WTC11 (cell line): ENCODE results near the gene TMEM234. TPM values are rescaled to one million over a fixed set of nuclear protein-coding genes. Genes with fewer than 3 reads are reported as not detected.

Experiments
- ATAC-seq: fragments of 200-7000 bp; cut with Tn5 transposase; 2 replicates; pipeline ENCODE4 v1.10.0; 2021; ENCODE audit warnings: mild to moderate bottlenecking, moderate library complexity
- CTCF ChIA-PET: fragments of 300-600 bp; sonication (Branson Sonifier 250); formaldehyde crosslinking; loops from one replicate; lab custom pipeline; 2021; ENCODE audit warnings: antibody characterized with exemption; lab: Charles Lee
- POLR2A ChIA-PET: fragments of 350-600 bp; sonication (Branson Sonifier 250); formaldehyde crosslinking; loops from one replicate; lab custom pipeline; 2021; ENCODE audit warnings: antibody characterized with exemption; lab: Charles Lee
- DNase-seq: peaks from one replicate; pipeline ENCODE4 v3.0.0; 2021; ENCODE audit warnings: low spot score
- H3K27ac Mint-ChIP-seq: 2 replicates; pipeline ENCODE4 v1.8.0; 2021; ENCODE audit warnings: mixed read lengths
- H3K27me3 Mint-ChIP-seq: 2 replicates; pipeline ENCODE4 v1.8.0; 2021; ENCODE audit warnings: low read depth, mild to moderate bottlenecking, moderate library complexity, mixed read lengths
- H3K36me3 Mint-ChIP-seq: 2 replicates; pipeline ENCODE4 v1.8.0; 2021; ENCODE audit warnings: mixed read lengths
- H3K4me1 Mint-ChIP-seq: 2 replicates; pipeline ENCODE4 v1.8.0; 2022; ENCODE audit warnings: mixed read lengths
- H3K4me3 Mint-ChIP-seq: 2 replicates; pipeline ENCODE4 v1.8.0; 2021; ENCODE audit warnings: mild to moderate bottlenecking, moderate library complexity, mixed read lengths
- H3K9me3 Mint-ChIP-seq: 2 replicates; pipeline ENCODE4 v1.8.0; 2021; ENCODE audit warnings: mixed read lengths
- CTCF ChIP-seq: fragments of 200-600 bp; IDR thresholded peaks from 2 replicates; pipeline ENCODE4 v1.8.0; 2022; ENCODE audit warnings: antibody characterized with exemption
- E2F1 ChIP-seq: sonication (generic); formaldehyde crosslinking; IDR thresholded peaks from 2 replicates; pipeline ENCODE4 v1.8.0; 2022; ENCODE audit warnings: mild to moderate bottlenecking, missing genetic modification reagents
- GTF2I ChIP-seq: fragments of 250-450 bp; sonication (Bioruptor Pico); conservative IDR thresholded peaks from 2 replicates; pipeline ENCODE4 v1.4.0; 2021; ENCODE audit warnings: mild to moderate bottlenecking
- IRF2 ChIP-seq: sonication (generic); formaldehyde crosslinking; IDR thresholded peaks from 2 replicates; pipeline ENCODE4 v1.8.0; 2022; ENCODE audit warnings: low read depth, missing genetic modification reagents, borderline replicate concordance
- MAX ChIP-seq: sonication (generic); formaldehyde crosslinking; IDR thresholded peaks from 2 replicates; pipeline ENCODE4 v1.8.0; 2022; ENCODE audit warnings: mild to moderate bottlenecking, missing genetic modification reagents
- RELA ChIP-seq: sonication (generic); formaldehyde crosslinking; IDR thresholded peaks from 2 replicates; pipeline ENCODE4 v1.8.1; 2022; ENCODE audit warnings: missing genetic modification reagents, mild to moderate bottlenecking, borderline replicate concordance
- SMAD3 ChIP-seq: sonication (generic); formaldehyde crosslinking; IDR thresholded peaks from 2 replicates; pipeline ENCODE4 v1.8.0; 2022; ENCODE audit warnings: missing genetic modification reagents, mild to moderate bottlenecking, borderline replicate concordance
- ZNF121 ChIP-seq: sonication (generic); formaldehyde crosslinking; IDR thresholded peaks from 2 replicates; pipeline ENCODE4 v1.8.0; 2023; ENCODE audit warnings: missing genetic modification reagents
- ZNF416 ChIP-seq: fragments of 250-450 bp; sonication (Bioruptor Pico); IDR thresholded peaks from 2 replicates; pipeline ENCODE4 v1.9.0; 2021; ENCODE audit warnings: mild to moderate bottlenecking, inconsistent platforms
- total RNA-seq: library from RNA; stranded (reverse); gene quantifications from 3 replicates; pipeline ENCODE4 v1.2.3, GENCODE V29; 2021
- TF ChIP-seq, protein P1 (sequence below): sonication (generic); formaldehyde crosslinking; IDR thresholded peaks from 2 replicates; pipeline ENCODE4 v1.8.0; 2023; ENCODE audit warnings: mild to moderate bottlenecking, missing genetic modification reagents
- TF ChIP-seq, protein P2 (sequence below): sonication (generic); formaldehyde crosslinking; IDR thresholded peaks from 2 replicates; pipeline ENCODE4 v1.8.0; 2023; ENCODE audit warnings: missing genetic modification reagents, mild to moderate bottlenecking, borderline replicate concordance

Gene TMEM234
- total RNA-seq, 1 experiment from 2014 or later: 11.9 TPM

DNA sequence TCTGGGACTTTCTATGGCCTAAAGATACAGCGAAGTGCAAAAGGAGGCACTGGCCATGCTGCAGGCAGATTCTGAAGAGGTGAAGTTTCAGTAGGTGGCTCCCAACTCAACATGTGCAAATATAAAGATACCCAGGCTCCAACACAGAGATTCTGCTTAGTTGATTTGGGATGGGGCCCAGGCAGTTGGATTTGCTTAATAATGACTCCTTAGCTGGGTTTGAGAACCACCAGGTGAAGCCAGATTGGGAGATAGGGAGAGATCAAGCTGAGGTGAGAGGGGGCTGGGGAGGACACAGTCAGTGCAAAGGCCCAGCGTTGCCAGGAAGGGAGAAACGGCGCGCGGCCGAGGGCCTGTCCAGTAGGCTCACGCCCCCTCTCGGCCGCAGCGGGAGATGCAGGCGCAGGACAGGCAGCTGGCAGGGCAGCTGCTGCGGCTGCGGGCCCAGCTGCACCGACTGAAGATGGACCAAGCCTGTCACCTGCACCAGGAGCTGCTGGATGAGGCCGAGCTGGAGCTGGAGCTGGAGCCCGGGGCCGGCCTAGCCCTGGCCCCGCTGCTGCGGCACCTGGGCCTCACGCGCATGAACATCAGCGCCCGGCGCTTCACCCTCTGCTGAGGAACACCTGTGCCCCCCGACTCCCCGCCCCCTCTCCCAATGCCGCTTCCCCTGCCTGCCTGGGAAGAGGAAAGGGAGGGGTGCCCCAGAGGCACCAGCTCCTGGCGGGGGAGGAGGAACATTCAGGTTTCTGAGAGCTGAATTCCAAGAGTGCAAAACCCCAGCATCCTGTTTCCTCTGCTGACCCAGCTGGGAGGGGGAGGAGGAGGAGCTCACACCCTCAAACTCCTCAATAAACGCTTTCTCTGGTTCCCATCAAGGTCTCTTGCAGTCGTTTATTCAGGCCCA is 26.1 kb upstream of the TMEM234 start (continued):
- TF ChIP-seq ZNF416 (CRISPR knock-in tag): peak; percentile 83; the same call in 1 of the 2 replicates
- no peak for TF ChIP-seq RELA
- TF ChIP-seq SMAD3 (CRISPR knock-in tag): peak; percentile 60; the same call in 1 of the 2 replicates
- TF ChIP-seq, protein P1, sequence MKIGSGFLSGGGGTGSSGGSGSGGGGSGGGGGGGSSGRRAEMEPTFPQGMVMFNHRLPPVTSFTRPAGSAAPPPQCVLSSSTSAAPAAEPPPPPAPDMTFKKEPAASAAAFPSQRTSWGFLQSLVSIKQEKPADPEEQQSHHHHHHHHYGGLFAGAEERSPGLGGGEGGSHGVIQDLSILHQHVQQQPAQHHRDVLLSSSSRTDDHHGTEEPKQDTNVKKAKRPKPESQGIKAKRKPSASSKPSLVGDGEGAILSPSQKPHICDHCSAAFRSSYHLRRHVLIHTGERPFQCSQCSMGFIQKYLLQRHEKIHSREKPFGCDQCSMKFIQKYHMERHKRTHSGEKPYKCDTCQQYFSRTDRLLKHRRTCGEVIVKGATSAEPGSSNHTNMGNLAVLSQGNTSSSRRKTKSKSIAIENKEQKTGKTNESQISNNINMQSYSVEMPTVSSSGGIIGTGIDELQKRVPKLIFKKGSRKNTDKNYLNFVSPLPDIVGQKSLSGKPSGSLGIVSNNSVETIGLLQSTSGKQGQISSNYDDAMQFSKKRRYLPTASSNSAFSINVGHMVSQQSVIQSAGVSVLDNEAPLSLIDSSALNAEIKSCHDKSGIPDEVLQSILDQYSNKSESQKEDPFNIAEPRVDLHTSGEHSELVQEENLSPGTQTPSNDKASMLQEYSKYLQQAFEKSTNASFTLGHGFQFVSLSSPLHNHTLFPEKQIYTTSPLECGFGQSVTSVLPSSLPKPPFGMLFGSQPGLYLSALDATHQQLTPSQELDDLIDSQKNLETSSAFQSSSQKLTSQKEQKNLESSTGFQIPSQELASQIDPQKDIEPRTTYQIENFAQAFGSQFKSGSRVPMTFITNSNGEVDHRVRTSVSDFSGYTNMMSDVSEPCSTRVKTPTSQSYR (CRISPR knock-in tag): peak; percentile 43
- TF ChIP-seq GTF2I (CRISPR knock-in tag): peak; percentile 96
- peak; percentile 92 for TF ChIP-seq ZNF121 (CRISPR knock-in tag)
- TF ChIP-seq CTCF: peak; percentile 95
- TF ChIP-seq MAX (CRISPR knock-in tag): peak; percentile 59; the same call in 1 of the 2 replicates
- TF ChIP-seq, all 79 proteins: peak for 13

DNA sequence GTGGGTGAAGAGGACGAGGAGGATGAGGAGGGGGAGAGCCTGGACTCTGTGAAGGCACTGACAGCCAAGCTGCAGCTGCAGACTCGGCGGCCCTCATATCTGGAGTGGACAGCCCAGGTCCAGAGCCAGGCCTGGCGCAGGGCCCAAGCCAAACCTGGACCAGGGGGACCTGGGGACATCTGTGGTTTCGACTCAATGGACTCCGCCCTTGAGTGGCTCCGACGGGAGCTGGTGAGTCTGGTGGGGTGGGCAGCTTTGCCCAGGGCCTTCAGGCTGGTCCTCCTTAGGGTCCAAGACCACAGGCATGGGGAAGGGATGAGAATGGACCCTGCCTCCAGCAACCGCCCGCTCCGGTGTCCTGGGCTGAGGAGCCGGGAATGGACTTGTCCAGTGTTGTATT is 25.3 kb upstream of the TMEM234 start:
- 0 out of 2 replicates have a peak, but pooled peaks have one; percentile 22 for TF ChIP-seq E2F1 (CRISPR knock-in tag)
- TF ChIP-seq, protein P2, sequence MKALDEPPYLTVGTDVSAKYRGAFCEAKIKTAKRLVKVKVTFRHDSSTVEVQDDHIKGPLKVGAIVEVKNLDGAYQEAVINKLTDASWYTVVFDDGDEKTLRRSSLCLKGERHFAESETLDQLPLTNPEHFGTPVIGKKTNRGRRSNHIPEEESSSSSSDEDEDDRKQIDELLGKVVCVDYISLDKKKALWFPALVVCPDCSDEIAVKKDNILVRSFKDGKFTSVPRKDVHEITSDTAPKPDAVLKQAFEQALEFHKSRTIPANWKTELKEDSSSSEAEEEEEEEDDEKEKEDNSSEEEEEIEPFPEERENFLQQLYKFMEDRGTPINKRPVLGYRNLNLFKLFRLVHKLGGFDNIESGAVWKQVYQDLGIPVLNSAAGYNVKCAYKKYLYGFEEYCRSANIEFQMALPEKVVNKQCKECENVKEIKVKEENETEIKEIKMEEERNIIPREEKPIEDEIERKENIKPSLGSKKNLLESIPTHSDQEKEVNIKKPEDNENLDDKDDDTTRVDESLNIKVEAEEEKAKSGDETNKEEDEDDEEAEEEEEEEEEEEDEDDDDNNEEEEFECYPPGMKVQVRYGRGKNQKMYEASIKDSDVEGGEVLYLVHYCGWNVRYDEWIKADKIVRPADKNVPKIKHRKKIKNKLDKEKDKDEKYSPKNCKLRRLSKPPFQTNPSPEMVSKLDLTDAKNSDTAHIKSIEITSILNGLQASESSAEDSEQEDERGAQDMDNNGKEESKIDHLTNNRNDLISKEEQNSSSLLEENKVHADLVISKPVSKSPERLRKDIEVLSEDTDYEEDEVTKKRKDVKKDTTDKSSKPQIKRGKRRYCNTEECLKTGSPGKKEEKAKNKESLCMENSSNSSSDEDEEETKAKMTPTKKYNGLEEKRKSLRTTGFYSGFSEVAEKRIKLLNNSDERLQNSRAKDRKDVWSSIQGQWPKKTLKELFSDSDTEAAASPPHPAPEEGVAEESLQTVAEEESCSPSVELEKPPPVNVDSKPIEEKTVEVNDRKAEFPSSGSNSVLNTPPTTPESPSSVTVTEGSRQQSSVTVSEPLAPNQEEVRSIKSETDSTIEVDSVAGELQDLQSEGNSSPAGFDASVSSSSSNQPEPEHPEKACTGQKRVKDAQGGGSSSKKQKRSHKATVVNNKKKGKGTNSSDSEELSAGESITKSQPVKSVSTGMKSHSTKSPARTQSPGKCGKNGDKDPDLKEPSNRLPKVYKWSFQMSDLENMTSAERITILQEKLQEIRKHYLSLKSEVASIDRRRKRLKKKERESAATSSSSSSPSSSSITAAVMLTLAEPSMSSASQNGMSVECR: 0 out of 2 replicates have a peak, but pooled peaks have one; percentile 12
- TF ChIP-seq IRF2: no peak
- TF ChIP-seq, all 79 proteins: peak for 2
- H3K4me3 Mint-ChIP-seq: no peak overlapping the region
- H3K36me3 Mint-ChIP-seq: no peaks in the 10 kb centered on the region
- DNase-seq (no peak), ATAC-seq (no peak)
- no peak overlapping the region for H3K27ac Mint-ChIP-seq
- no peaks in the 10 kb centered on the region for H3K9me3 Mint-ChIP-seq
- ChIA-PET CTCF (interaction anchor here (1.1 to 6.1 kb wide), 12 partner anchors 9 to 154 kb away, joined by 4 to 75 read pairs (median 12); partner anchors contain the start of genes BSDC1, EIF3I and TMEM234), POLR2A (interaction anchor here (0.6 to 2.2 kb wide), 4 partner anchors 23 to 89 kb away, joined by 4 to 11 read pairs (median 6); partner anchors contain the start of genes CCDC28B and MARCKSL1)
- H3K4me1 Mint-ChIP-seq: peaks cover 42% of the 10 kb centered on the region
- H3K27me3 Mint-ChIP-seq: peaks cover 4% of the 10 kb centered on the region
